ENCODE data around the gene ANKRD33. TPM values are rescaled to one million over a fixed set of nuclear protein-coding genes. Genes with fewer than 3 reads are reported as not detected.

Gene ANKRD33
- total RNA-seq, 5 donors from 2014 or later (not counting 1 experiment from before 2014, with no cell fraction given) = not detected

GRCh38 chr12:51923506-51924365 is 35.8 kb downstream of the ANKRD33 start:
- DNase-seq (peak in 33 of 35 experiments; percentile 12 to 74 (median 38)), ATAC-seq (replicated peaks in 1 of 4) (peak; percentile 69 to 92 (median 74))
- no peak overlapping the region for H3K27ac ChIP-seq (ENCODE audit: low read length)
- POLR2A ChIA-PET = no interaction called here
- Mint-ChIP-seq H3K4me3 (peak overlapping the region in 2 of 3 donors; percentile 9 to 37), H3K27me3 (no peaks in the 10 kb centered on the region), H3K9me3 (no peaks in the 10 kb centered on the region), H3K4me1 (peaks cover 6 to 14% (median 8%) of the 10 kb centered on the region in 3 donors), H3K27ac (no peak overlapping the region), H3K36me3 (no peaks in the 10 kb centered on the region)
- peaks cover 0 to 10% of the 10 kb centered on the region in 2 experiments for H3K4me1 ChIP-seq (ENCODE audit: control insufficient read depth in 1 of 2, extremely low read depth in 1 of 2, insufficient read depth in 2 of 2, low read length in 2 of 2)
- no peaks in the 10 kb centered on the region for H3K36me3 ChIP-seq (ENCODE audit: control insufficient read depth in 2 of 2, extremely low read depth in 1 of 2, insufficient read depth in 1 of 2, low read length in 1 of 2)
- peaks cover 0 to 20% of the 10 kb centered on the region in 2 experiments for H3K27me3 ChIP-seq (replicated peaks in 1 of 2; ENCODE audit: control insufficient read depth in 2 of 2, extremely low read depth in 1 of 2, insufficient read depth in 2 of 2, low read length in 1 of 2)
- no peak overlapping the region for H3K4me3 ChIP-seq (ENCODE audit: control insufficient read depth in 1 of 2, extremely low read depth in 1 of 2, low read length in 1 of 2)
- CTCF ChIA-PET = interaction anchor here in 1 of 2 donors (0.5 to 1.0 kb wide), 4 partner anchors 51 to 61 kb away, joined by 3 to 5 read pairs (median 3); no protein-coding TSS in a partner anchor
- no peaks in the 10 kb centered on the region for H3K9me3 ChIP-seq
- WGBS (ENCODE audit: insufficient coverage) = 17% methylated on average over 19 of the region's 31 CpGs

GRCh38 chr12:51924551-51925319 is 36.8 kb downstream of the ANKRD33 start:
- Mint-ChIP-seq H3K36me3 (no peaks in the 10 kb centered on the region), H3K4me1 (peaks cover 6 to 14% (median 8%) of the 10 kb centered on the region in 3 donors), H3K4me3 (no peak overlapping the region), H3K9me3 (no peaks in the 10 kb centered on the region), H3K27ac (no peak overlapping the region), H3K27me3 (no peaks in the 10 kb centered on the region)
- DNase-seq (no peak), ATAC-seq (replicated peaks in 1 of 4) (no peak)
- Histone ChIP-seq H3K9me3 (no peaks in the 10 kb centered on the region), H3K4me3 (ENCODE audit: control insufficient read depth in 1 of 2, extremely low read depth in 1 of 2, low read length in 1 of 2) (no peak overlapping the region), H3K36me3 (ENCODE audit: control insufficient read depth in 2 of 2, extremely low read depth in 1 of 2, insufficient read depth in 1 of 2, low read length in 1 of 2) (no peaks in the 10 kb centered on the region), H3K27me3 (replicated peaks in 1 of 2; ENCODE audit: control insufficient read depth in 2 of 2, extremely low read depth in 1 of 2, insufficient read depth in 2 of 2, low read length in 1 of 2) (peaks cover 0 to 21% of the 10 kb centered on the region in 2 experiments), H3K4me1 (ENCODE audit: control insufficient read depth in 1 of 2, extremely low read depth in 1 of 2, insufficient read depth in 2 of 2, low read length in 2 of 2) (peaks cover 0 to 10% of the 10 kb centered on the region in 2 experiments), H3K27ac (ENCODE audit: low read length) (no peak overlapping the region)
- ChIA-PET POLR2A (no interaction called here), CTCF (interaction anchor here in 1 of 2 donors (0.6 kb wide), 1 partner anchor 199 kb away, joined by 4 read pairs; no protein-coding TSS in a partner anchor)
- WGBS (ENCODE audit: insufficient coverage) = 74% methylated on average over 3 of the region's 5 CpGs

- 71% methylated on average over 1 of the region's 3 CpGs for WGBS (ENCODE audit: insufficient coverage)
Observed at GRCh38 chr12:51925346-51926063, 37.6 kb downstream of the ANKRD33 start.

GRCh38 chr12:51926064-51926632 is 38.2 kb downstream of the ANKRD33 start:
- H3K27ac Mint-ChIP-seq = no peak overlapping the region
- POLR2A ChIA-PET = no interaction called here

More at GRCh38 chr12:51925346-51926063, 37.6 kb downstream of the ANKRD33 start:
- ChIA-PET POLR2A (no interaction called here), CTCF (interaction anchor here in 1 of 2 donors (0.6 to 1.1 kb wide), 2 partner anchors 39 to 198 kb away, joined by 3 to 4 read pairs; no protein-coding TSS in a partner anchor)
- H3K4me1 ChIP-seq (ENCODE audit: control insufficient read depth in 1 of 2, extremely low read depth in 1 of 2, insufficient read depth in 2 of 2, low read length in 2 of 2) = peaks cover 0 to 10% of the 10 kb centered on the region in 2 experiments
- ATAC-seq (replicated peaks in 1 of 4) (no peak), DNase-seq (no peak)
- no peaks in the 10 kb centered on the region for H3K36me3 ChIP-seq (ENCODE audit: control insufficient read depth in 2 of 2, extremely low read depth in 1 of 2, insufficient read depth in 1 of 2, low read length in 1 of 2)
- no peaks in the 10 kb centered on the region for H3K9me3 ChIP-seq
- no peak overlapping the region for H3K4me3 ChIP-seq (ENCODE audit: control insufficient read depth in 1 of 2, extremely low read depth in 1 of 2, low read length in 1 of 2)
- Mint-ChIP-seq H3K4me3 (no peak overlapping the region), H3K4me1 (peaks cover 6 to 14% (median 8%) of the 10 kb centered on the region in 3 donors), H3K36me3 (no peaks in the 10 kb centered on the region), H3K9me3 (no peaks in the 10 kb centered on the region), H3K27ac (no peak overlapping the region), H3K27me3 (no peaks in the 10 kb centered on the region)
- H3K27ac ChIP-seq (ENCODE audit: low read length) = no peak overlapping the region
- peaks cover 0 to 23% of the 10 kb centered on the region in 2 experiments for H3K27me3 ChIP-seq (replicated peaks in 1 of 2; ENCODE audit: control insufficient read depth in 2 of 2, extremely low read depth in 1 of 2, insufficient read depth in 2 of 2, low read length in 1 of 2)

GRCh38 chr12:51926718-51927117 is 38.8 kb downstream of the ANKRD33 start:
- Mint-ChIP-seq H3K36me3 (no peaks in the 10 kb centered on the region), H3K4me3 (no peak overlapping the region), H3K4me1 (peaks cover 6 to 14% (median 8%) of the 10 kb centered on the region in 3 donors), H3K27me3 (no peaks in the 10 kb centered on the region), H3K9me3 (no peaks in the 10 kb centered on the region), H3K27ac (no peak overlapping the region)
- Histone ChIP-seq H3K36me3 (ENCODE audit: control insufficient read depth in 2 of 2, extremely low read depth in 1 of 2, insufficient read depth in 1 of 2, low read length in 1 of 2) (no peaks in the 10 kb centered on the region), H3K9me3 (no peaks in the 10 kb centered on the region), H3K27ac (ENCODE audit: low read length) (no peak overlapping the region), H3K4me1 (ENCODE audit: control insufficient read depth in 1 of 2, extremely low read depth in 1 of 2, insufficient read depth in 2 of 2, low read length in 2 of 2) (peaks cover 0 to 10% of the 10 kb centered on the region in 2 experiments), H3K4me3 (ENCODE audit: control insufficient read depth in 1 of 2, extremely low read depth in 1 of 2, low read length in 1 of 2) (no peak overlapping the region), H3K27me3 (replicated peaks in 1 of 2; ENCODE audit: control insufficient read depth in 2 of 2, extremely low read depth in 1 of 2, insufficient read depth in 2 of 2, low read length in 1 of 2) (peaks cover 0 to 23% of the 10 kb centered on the region in 2 experiments)
- ChIA-PET POLR2A (no interaction called here), CTCF (interaction anchor here (1.1 kb wide), 2 partner anchors 40 to 52 kb away, joined by 3 to 6 read pairs; no protein-coding TSS in a partner anchor)
- no CpG with 5 or more reads among the region's 2 CpGs for WGBS (ENCODE audit: insufficient coverage)
- peak; percentile 44 to 61 (median 54) for ATAC-seq (replicated peaks in 1 of 4)
- peak in 31 of 35 experiments; percentile 18 to 66 (median 43) for DNase-seq

More at GRCh38 chr12:51926064-51926632, 38.2 kb downstream of the ANKRD33 start:
- Mint-ChIP-seq H3K36me3 (no peaks in the 10 kb centered on the region), H3K9me3 (no peaks in the 10 kb centered on the region), H3K4me1 (peaks cover 6 to 14% (median 8%) of the 10 kb centered on the region in 3 donors), H3K4me3 (no peak overlapping the region), H3K27me3 (no peaks in the 10 kb centered on the region)
- ATAC-seq (replicated peaks in 1 of 4) (no peak), DNase-seq (no peak)
- CTCF ChIA-PET = interaction anchor here (1.1 kb wide), 2 partner anchors 40 to 52 kb away, joined by 3 to 6 read pairs; no protein-coding TSS in a partner anchor
- H3K4me3 ChIP-seq (ENCODE audit: control insufficient read depth in 1 of 2, extremely low read depth in 1 of 2, low read length in 1 of 2) = no peak overlapping the region
- H3K27ac ChIP-seq (ENCODE audit: low read length) = no peak overlapping the region
- no peaks in the 10 kb centered on the region for H3K9me3 ChIP-seq
- peaks cover 0 to 23% of the 10 kb centered on the region in 2 experiments for H3K27me3 ChIP-seq (replicated peaks in 1 of 2; ENCODE audit: control insufficient read depth in 2 of 2, extremely low read depth in 1 of 2, insufficient read depth in 2 of 2, low read length in 1 of 2)
- 94% methylated on average over 2 of the region's 8 CpGs for WGBS (ENCODE audit: insufficient coverage)
- peaks cover 0 to 10% of the 10 kb centered on the region in 2 experiments for H3K4me1 ChIP-seq (ENCODE audit: control insufficient read depth in 1 of 2, extremely low read depth in 1 of 2, insufficient read depth in 2 of 2, low read length in 2 of 2)
- H3K36me3 ChIP-seq (ENCODE audit: control insufficient read depth in 2 of 2, extremely low read depth in 1 of 2, insufficient read depth in 1 of 2, low read length in 1 of 2) = no peaks in the 10 kb centered on the region
